ENCODE measurements around the gene OR51F1. TPM values are rescaled to one million over a fixed set of nuclear protein-coding genes. Genes with fewer than 3 reads are reported as not detected.
"Not testable (repeated sequence)": the region's sequence is repeated elsewhere in the genome, so short reads cannot be mapped to it uniquely, and the experiment has no call there.

OR51F1 gene
- total RNA-seq, 3 donors from 2014 or later (not counting 1 experiment from before 2014, with no cell fraction given), result not detected

DNA sequence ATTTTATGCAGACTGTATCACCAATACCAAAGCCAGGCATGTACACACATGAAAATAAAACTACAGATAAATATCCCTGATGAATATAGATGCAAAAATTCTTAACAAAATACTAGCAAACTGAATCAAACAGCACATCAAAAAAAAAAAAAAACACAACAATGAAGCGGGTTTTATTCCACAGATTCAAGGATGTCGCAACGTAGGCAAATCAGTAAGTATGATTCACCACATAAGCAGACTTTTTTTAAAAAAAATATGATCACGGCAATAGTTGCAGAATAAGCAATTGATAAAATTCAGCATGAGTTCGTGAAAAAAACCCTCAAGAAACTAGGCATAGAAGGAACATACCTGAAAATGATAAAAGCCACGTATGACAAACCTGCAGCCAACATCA, 21.3 kb downstream of the OR51F1 start:
- H3K27ac ChIP-seq (ENCODE audit: low read length), result no peak overlapping the region
- no peak overlapping the region for H3K27ac Mint-ChIP-seq
- no peaks in the 10 kb centered on the region for H3K9me3 ChIP-seq (ENCODE audit: control insufficient read depth, insufficient read depth, low read length)
- no peaks in the 10 kb centered on the region for H3K9me3 Mint-ChIP-seq
- H3K36me3 Mint-ChIP-seq, result no peaks in the 10 kb centered on the region
- H3K27me3 Mint-ChIP-seq (ENCODE audit: low read depth in 2 of 2), result peaks cover 7 to 10% of the 10 kb centered on the region in 2 donors
- no peaks in the 10 kb centered on the region for H3K27me3 ChIP-seq (ENCODE audit: control insufficient read depth, insufficient read depth, low read length)
- DNase-seq (no peak), ATAC-seq (no peak)
- no peak overlapping the region for H3K4me3 Mint-ChIP-seq
- 93% methylated on average over 5 of the region's 6 CpGs for WGBS (ENCODE audit: insufficient coverage)
- TF ChIP-seq, protein P1, sequence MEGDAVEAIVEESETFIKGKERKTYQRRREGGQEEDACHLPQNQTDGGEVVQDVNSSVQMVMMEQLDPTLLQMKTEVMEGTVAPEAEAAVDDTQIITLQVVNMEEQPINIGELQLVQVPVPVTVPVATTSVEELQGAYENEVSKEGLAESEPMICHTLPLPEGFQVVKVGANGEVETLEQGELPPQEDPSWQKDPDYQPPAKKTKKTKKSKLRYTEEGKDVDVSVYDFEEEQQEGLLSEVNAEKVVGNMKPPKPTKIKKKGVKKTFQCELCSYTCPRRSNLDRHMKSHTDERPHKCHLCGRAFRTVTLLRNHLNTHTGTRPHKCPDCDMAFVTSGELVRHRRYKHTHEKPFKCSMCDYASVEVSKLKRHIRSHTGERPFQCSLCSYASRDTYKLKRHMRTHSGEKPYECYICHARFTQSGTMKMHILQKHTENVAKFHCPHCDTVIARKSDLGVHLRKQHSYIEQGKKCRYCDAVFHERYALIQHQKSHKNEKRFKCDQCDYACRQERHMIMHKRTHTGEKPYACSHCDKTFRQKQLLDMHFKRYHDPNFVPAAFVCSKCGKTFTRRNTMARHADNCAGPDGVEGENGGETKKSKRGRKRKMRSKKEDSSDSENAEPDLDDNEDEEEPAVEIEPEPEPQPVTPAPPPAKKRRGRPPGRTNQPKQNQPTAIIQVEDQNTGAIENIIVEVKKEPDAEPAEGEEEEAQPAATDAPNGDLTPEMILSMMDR (IDR thresholded peaks at IDR 0.05), result no peak
- no peak overlapping the region for H3K4me3 ChIP-seq (ENCODE audit: low read length)
- no peaks in the 10 kb centered on the region for H3K4me1 Mint-ChIP-seq
- intact Hi-C loops (cut with micrococcal nuclease), result no loop called here
- H3K4me1 ChIP-seq (ENCODE audit: control insufficient read depth, insufficient read depth, low read length), result no peaks in the 10 kb centered on the region
- no peaks in the 10 kb centered on the region for H3K36me3 ChIP-seq (ENCODE audit: control insufficient read depth, insufficient read depth, low read length)

DNA sequence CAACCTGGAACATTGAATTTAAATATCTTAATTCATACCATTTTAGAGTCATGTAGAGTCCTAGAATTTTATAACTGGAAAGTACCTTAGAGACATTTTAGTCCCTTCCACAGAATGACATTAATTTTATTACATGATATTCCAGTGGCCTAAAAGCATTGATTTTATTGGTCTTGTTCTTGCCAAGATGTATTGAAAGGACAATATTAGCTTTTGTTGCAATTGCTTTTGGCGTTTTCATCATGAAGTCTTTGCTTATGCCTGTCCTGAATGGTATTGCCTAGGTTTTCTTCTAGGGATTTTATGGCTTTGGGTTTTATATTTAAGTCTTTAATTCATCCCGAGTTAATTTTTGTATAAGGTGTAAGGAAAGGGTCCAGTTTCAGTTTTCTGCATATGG, 29.0 kb downstream of the OR51F1 start:
- DNase-seq (no peak), ATAC-seq (no peak)
- Mint-ChIP-seq H3K9me3 (peaks cover 3 to 5% of the 10 kb centered on the region in 2 donors), H3K4me3 (no peak overlapping the region), H3K36me3 (no peaks in the 10 kb centered on the region), H3K27ac (no peak overlapping the region), H3K4me1 (no peaks in the 10 kb centered on the region), H3K27me3 (ENCODE audit: low read depth in 2 of 2) (peaks cover 6 to 13% of the 10 kb centered on the region in 2 donors)
- Histone ChIP-seq H3K4me3 (ENCODE audit: low read length) (no peak overlapping the region), H3K4me1 (ENCODE audit: control insufficient read depth, insufficient read depth, low read length) (no peaks in the 10 kb centered on the region), H3K27me3 (ENCODE audit: control insufficient read depth, insufficient read depth, low read length) (no peaks in the 10 kb centered on the region), H3K36me3 (ENCODE audit: control insufficient read depth, insufficient read depth, low read length) (no peaks in the 10 kb centered on the region), H3K27ac (ENCODE audit: low read length) (no peak overlapping the region), H3K9me3 (ENCODE audit: control insufficient read depth, insufficient read depth, low read length) (no peaks in the 10 kb centered on the region)
- intact Hi-C loops (cut with micrococcal nuclease), result no loop called here
- TF ChIP-seq, protein P1 (IDR thresholded peaks at IDR 0.05), result no peak
- 86% methylated on average over 2 of the region's 2 CpGs for WGBS (ENCODE audit: insufficient coverage)

DNA sequence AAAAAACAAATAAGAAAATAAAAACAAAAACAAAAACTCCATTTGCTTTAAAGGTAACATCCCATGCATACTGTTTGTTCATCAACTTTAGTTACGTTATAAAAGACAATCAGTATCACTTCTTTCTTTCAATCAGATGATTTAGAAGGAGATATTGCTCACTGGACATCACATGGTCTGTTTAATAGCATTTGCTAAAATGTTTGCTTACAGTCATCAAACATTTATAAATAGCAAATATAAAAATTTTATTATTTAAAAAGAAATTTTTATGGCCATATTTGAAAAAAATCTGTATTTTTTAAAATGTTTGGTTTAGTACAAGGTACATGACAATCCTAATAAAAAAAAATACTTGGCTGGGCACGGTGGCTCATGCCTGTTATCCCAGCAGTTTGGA, 42.6 kb downstream of the OR51F1 start:
- WGBS (ENCODE audit: insufficient coverage), result 90% methylated on average over 1 of the region's 2 CpGs
- intact Hi-C loops (cut with micrococcal nuclease), result no loop called here

DNA sequence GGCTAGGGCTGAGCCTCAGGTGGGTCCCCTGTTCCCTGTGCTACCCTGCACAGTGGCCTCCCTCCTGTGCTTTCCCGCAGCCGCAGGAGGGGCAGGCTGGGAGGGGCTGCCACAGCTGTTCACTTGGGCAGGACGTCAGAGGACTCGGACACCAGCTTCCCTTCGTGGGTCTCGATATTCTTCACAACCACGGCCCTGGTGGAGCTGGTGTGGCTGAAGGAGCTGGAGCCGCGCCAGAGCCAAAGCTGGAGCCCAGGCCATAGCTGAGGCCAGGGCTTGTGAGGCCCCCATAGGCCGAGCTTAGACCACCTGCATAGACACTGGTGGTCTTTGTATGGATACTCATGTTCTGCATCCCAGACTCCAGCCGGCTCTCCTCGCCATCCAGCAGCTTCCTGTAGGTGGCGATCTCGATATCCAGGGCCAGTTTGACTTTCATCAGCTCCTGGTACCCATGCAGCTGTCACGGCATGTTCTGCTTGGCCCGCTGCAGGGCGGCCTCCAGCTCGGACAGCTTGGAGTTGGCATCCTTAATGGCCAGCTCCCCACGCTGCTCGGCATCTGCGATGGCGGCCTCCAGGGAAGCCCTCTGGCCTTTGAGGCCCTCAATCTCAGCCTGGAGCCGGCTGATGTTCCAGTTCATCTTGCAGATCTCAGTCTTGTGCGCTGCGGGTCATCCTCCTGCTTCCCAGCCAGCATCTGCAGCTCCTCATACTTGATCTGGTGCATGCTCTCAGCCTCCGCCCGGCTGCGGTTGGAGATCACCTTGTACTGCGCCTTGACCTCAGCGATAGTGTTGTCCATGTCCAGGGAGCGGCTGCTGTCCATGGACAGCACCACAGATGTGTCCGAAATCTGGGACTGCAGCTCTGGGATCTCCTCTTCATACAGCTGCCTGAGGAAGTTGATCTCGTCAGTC, 46.9 kb downstream of the OR51F1 start:
- H3K36me3 ChIP-seq (ENCODE audit: control insufficient read depth, insufficient read depth, low read length); ATAC-seq; intact Hi-C loops (cut with micrococcal nuclease); H3K4me1 ChIP-seq (ENCODE audit: control insufficient read depth, insufficient read depth, low read length); H3K4me1 Mint-ChIP-seq; H3K4me3 Mint-ChIP-seq; H3K9me3 Mint-ChIP-seq; H3K27me3 Mint-ChIP-seq (ENCODE audit: low read depth in 2 of 2); H3K9me3 ChIP-seq (ENCODE audit: control insufficient read depth, insufficient read depth, low read length); H3K27ac ChIP-seq (ENCODE audit: low read length); H3K27ac Mint-ChIP-seq; H3K27me3 ChIP-seq (ENCODE audit: control insufficient read depth, insufficient read depth, low read length); DNase-seq; H3K36me3 Mint-ChIP-seq; H3K4me3 ChIP-seq (ENCODE audit: low read length): not testable (repeated sequence)
- 93% methylated on average over 33 of the region's 33 CpGs for WGBS (ENCODE audit: insufficient coverage)

More for the DNA sequence above, 42.6 kb downstream of the OR51F1 start:
- H3K36me3 Mint-ChIP-seq, result no peaks in the 10 kb centered on the region
- DNase-seq (no peak), ATAC-seq (no peak)
- no peaks in the 10 kb centered on the region for H3K9me3 Mint-ChIP-seq
- TF ChIP-seq, protein P1 (IDR thresholded peaks at IDR 0.05), result no peak
- H3K27ac Mint-ChIP-seq, result no peak overlapping the region
- H3K36me3 ChIP-seq (ENCODE audit: control insufficient read depth, insufficient read depth, low read length), result no peaks in the 10 kb centered on the region
- H3K4me1 ChIP-seq (ENCODE audit: control insufficient read depth, insufficient read depth, low read length), result no peaks in the 10 kb centered on the region
- no peaks in the 10 kb centered on the region for H3K9me3 ChIP-seq (ENCODE audit: control insufficient read depth, insufficient read depth, low read length)
- no peaks in the 10 kb centered on the region for H3K27me3 ChIP-seq (ENCODE audit: control insufficient read depth, insufficient read depth, low read length)
- H3K4me3 Mint-ChIP-seq, result no peak overlapping the region
- H3K4me3 ChIP-seq (ENCODE audit: low read length), result no peak overlapping the region
- H3K27ac ChIP-seq (ENCODE audit: low read length), result no peak overlapping the region
- no peaks in the 10 kb centered on the region for H3K27me3 Mint-ChIP-seq (ENCODE audit: low read depth in 2 of 2)
- H3K4me1 Mint-ChIP-seq, result no peaks in the 10 kb centered on the region

Other genes with a start within 250 kb of the OR51F1 start
- not detected for gene OR52M1, start 224.7 kb downstream of the OR51F1 start, total RNA-seq
- not detected for gene OR52I2, start 188.2 kb downstream of the OR51F1 start, total RNA-seq
- not detected for gene OR52I1, start 175.9 kb downstream of the OR51F1 start, total RNA-seq
- gene TRIM68, start 161.7 kb downstream of the OR51F1 start, total RNA-seq, result 10 to 100 TPM in 1 of 3 donors, 1 to 10 TPM in 2; 7.6 to 14.7 (median 9.8) TPM
- not detected for gene OR51D1, start 132.5 kb downstream of the OR51F1 start, total RNA-seq
- gene OR51E1, start 126.0 kb downstream of the OR51F1 start, total RNA-seq, result not detected
- not detected for gene OR51E2, start 72.1 kb downstream of the OR51F1 start, total RNA-seq
- gene MMP26, start 65.2 kb downstream of the OR51F1 start, total RNA-seq, result not detected
- not detected for gene OR52R1, start 34.4 kb upstream of the OR51F1 start, total RNA-seq
- not detected for gene OR51F2, start 51.4 kb upstream of the OR51F1 start, total RNA-seq
- not detected for gene OR51S1, start 79.3 kb upstream of the OR51F1 start, total RNA-seq
- not detected for gene OR51T1, start 112.0 kb upstream of the OR51F1 start, total RNA-seq
- gene OR51A7, start 133.8 kb upstream of the OR51F1 start, total RNA-seq, result not detected
- gene OR51G2, start 149.4 kb upstream of the OR51F1 start, total RNA-seq, result not detected
- gene OR51G1, start 154.4 kb upstream of the OR51F1 start, total RNA-seq, result not detected
- not detected for gene OR51A4, start 177.7 kb upstream of the OR51F1 start, total RNA-seq
- not detected for gene OR51A2, start 185.8 kb upstream of the OR51F1 start, total RNA-seq
- gene OR51L1, start 224.9 kb upstream of the OR51F1 start, total RNA-seq, result not detected

Measured in natural killer cell (primary cell).